Amniotic stem cell (primary cell): ENCODE results near the gene EXTL1.

Experiments used
- DNase-seq: peaks from one replicate; lab custom pipeline; 2025; lab: John Stamatoyannopoulos, UW

The EXTL1 gene

DNA sequence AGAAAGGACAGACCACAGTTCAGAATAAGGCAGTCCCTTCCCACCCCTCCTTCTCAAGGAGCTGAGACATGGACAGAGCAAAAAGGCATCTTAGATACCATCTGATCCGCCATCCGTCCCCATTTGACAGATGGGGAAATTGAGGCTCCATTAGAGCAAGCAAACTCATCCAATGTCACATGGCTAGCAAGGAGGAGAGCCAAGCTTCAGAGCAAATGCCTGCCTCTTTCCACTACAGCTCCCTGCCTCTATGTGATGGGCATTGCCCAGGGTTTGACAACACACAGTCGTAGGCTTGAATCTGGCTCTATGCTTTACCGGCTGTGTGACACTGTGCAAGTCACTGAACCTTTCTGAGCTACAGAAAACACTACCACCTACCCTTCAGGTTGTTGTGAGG, 20.4 kb downstream of the EXTL1 start:
- DNase-seq = no peak

- no peak for DNase-seq
These were observed 22.2 kb downstream of the EXTL1 start for GRCh38 chr1:26043765-26044164.

DNA sequence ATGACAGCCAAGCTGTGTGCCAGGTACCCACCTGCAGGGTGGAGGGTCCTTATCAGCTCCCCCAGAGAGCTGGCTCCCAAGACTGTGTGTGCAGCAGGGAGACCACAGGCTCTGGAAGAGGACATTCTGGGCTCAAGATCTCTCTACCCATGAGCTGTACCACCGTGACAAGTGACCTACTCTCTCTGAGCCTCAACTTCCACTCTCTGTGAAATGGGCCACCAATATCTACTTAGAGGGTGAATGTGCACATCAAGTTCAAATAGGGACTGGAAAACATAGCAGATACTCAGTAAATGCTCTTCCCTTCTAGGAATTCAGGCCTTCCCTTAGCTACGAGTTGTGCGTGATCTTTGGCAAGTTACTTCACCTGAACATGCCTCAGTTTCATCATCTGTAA, 22.8 kb downstream of the EXTL1 start:
- DNase-seq = no peak

GRCh38 chr1:26044971-26045721, 23.6 kb downstream of the EXTL1 start:
- DNase-seq = no peak

DNA sequence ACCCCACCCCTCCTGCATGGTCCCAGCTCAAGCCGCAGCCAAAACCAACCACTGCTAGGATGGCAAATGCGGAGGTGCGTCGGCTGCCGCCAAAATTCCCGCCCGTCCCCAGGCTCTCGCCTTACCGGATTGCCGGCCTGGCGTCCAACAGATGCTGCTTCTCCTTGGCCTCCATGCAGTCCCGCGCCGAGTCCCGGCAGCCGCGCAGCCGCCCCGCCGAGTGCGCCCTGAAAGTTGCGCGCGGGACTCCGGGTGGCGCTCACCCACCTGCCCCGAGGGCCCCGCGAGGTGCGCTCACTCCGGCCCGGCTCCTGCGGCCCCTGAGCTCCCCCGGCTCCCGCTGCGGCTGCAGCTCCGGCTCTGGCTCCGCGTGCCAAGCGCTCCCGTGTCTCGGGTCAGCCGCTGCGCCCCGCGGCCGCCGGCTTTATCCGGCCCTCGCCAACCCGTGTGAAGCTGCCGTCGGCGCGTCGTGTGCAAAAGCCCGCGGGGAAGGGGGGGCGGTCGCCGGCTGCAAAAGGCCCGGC, 24.2 kb downstream of the EXTL1 start, which contains the start of gene SLC30A2:
SLC30A2 (minus strand) TSS at position 397 of the 524 bp plus-strand sequence; CDS start at position 175, 222 bp downstream.
- DNase-seq = no peak

DNA sequence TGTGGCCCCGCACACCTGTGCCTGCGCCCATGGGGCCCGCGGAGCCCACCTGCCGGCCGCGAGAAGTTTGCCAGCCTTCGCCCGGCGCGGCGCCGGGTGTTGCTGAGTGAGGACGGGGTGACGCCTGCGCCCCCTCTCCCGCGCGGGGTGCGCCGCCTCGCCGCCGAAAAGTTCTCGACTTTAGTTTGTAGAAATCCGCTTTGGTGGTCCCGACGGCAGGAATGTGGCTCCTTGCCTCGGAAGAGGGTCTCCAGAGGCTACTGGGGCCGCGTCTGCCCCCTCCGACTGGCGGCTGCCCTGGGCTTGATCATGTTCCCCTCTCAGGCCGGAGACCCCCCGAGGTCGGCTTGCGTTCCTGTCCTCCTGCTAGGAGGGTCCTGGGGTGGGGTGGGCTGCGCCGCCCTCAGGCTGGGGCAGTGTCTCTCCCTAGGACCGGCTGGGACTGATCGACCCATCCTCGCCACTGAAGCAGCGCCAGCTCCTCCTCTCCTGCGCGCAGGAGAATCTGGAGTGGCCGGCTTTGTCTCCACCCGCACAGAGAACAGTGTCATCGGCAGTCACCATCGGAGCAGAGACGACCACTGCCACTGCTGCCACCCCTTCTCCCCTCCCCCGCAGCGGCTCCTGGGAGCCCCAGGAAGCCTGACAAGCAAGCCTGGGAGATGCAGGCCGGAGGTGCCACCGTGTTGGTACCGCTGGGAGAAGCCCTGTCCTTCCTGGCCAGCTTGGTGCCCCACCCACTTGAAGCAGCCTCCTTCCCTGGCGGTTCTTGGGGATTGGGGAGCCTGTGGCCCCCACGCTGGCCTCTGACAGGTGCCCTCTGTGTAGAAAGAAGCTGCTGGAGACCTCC, 24.9 kb downstream of the EXTL1 start:
- no peak for DNase-seq

GRCh38 chr1:26047278-26047874, 25.8 kb downstream of the EXTL1 start:
- no peak for DNase-seq

GRCh38 chr1:26049531-26050247, 28.1 kb downstream of the EXTL1 start:
- no peak for DNase-seq

DNA sequence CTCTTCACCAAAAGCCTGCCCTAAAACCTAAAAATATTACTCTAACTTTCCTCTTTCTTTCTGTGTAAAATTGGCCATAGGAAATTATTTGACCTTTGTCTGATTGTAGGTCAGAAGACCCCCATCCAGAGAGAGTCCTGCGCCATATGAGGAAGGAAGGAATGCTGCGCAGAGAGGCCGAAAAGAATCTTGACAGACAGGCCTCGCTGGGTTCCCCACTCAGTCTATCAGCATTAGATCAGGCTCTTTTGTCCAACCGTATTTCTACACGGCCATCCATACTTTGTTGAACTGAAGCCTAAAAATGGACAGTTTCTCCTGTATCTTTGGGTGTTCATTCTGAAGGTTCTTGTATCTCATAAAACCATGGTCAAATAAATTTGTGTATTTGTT, 28.7 kb downstream of the EXTL1 start:
- DNase-seq = no peak

GRCh38 chr1:26053718-26054560, 32.4 kb downstream of the EXTL1 start:
- no peak for DNase-seq

- DNase-seq = no peak
These were observed 33.5 kb downstream of the EXTL1 start for GRCh38 chr1:26055041-26055440.

- DNase-seq = no peak
These were observed 35.6 kb downstream of the EXTL1 start for GRCh38 chr1:26057189-26057588.

DNA sequence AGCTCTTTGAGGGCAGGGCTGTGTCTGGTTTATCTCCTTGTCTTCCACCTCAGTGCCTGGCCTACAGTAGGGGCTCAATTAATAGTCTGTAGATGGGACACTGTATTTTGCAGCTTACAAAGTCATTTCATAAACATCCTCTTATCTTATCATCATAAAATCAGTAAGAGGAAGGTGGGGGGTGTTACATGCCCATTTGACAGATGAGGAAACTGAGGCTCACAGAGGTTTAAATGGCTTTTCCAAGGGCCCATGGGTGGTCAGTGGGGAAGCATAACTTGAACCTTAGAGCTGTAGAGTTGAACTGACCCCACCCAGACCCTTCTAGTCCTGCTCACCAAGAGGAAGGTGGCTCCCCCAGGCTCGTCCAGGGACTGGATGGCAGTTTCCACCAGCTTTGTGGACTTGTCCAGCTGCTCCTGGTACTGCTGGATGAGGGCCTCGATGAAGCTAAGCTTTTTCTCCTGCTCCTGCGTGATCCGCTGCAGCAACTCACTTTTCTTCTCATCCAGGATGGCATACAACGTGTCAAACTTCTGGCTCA, 36.5 kb downstream of the EXTL1 start:
- DNase-seq = no peak

DNA sequence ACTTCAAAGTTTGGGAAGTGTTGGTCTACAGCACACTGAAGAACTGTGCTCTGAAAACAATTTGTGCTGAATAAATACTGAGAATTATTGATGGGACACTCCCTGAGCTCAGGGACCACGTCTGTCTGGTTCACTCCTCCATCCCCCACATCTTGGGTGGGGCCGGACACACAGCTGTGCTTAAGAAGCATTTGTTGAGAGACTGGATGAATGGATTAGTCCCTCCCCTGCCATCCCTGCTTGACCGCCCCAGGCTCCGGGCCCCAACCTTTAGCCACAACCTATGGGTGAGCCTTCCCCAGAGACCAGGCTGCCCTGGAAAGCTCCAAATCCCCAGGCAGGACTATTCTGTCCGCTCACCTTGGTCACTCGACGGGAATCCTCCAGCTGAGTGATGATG, 38.3 kb downstream of the EXTL1 start:
- DNase-seq = no peak

DNA sequence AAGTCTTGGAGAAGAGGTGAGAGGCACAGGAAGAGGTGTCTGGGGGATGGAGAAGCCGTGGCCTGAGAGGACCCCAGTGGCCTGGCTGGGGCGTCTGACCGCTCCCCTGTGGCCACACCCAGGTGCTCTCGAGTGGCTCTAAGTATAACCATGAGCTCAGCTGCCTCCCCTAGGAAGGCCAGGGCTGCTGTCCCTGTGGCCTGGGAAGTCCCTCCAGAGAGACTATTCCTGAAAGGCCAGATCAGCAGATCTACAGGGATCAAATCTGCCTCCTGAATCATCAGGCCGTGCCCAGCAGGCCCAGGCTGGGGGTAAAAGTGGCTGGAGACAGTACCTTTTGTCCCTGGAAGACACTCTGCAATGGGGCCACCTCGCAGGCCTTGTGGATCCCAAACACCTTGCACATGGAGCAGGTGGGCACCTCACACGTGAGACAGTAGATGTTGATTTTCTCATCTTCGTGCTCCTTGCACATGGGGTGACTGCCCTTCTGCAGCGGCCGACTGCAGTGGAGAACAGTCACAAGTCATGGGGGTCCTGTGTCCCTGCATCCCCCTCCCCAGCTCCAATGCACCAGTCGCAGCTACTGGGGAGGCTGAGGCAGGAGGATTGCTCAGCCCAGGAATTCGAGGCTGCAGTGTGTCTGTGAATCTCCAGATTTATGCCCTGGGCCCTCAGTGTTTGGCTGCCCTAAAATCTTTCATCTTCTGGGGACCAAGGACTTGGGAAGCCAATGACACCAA, 39.4 kb downstream of the EXTL1 start:
- DNase-seq = no peak

DNA sequence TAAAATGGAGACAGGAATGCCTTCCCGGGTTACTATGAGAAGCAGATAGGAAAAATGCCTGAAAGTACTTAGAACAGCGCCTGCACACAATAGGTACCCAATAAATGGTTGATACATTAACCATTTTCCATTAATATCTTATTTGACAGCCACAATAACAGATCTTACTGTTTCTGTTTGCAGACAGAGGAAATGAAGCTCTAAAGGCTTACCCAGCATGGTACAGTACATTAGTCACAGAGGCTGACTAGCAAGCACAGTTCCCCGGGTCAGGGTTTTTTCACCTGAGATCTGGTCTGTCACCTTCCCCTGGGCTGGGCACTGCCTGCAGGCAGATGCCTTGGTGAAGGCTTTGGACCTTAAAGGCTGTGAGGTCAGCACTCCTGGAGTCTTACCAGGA, 43.0 kb downstream of the EXTL1 start:
- no peak for DNase-seq

- DNase-seq = no peak
These were observed 44.6 kb downstream of the EXTL1 start for GRCh38 chr1:26066160-26066559.

DNA sequence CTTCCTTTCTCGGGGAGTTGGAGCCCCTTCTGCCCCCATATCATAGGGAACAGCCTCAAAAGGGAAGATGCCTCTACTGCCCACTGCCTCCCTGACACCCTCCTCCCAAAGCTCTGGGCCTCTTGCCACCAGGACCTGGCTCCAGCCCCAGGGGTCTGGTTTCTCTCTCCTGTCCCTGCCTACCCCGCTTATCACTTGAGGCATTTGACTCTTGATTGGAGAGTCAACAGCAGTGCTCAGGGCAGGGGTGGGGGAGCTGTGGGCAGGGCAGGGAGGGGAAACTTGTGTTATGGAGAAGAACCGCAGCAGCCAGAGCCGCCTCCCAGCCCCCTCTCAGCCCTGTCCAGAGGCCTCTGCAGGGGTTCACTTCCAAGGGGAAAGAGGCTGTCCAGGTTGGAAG, 45.3 kb downstream of the EXTL1 start:
- DNase-seq = no peak

- no peak for DNase-seq
These were observed 45.9 kb downstream of the EXTL1 start, which contains the start of gene TRIM63 for GRCh38 chr1:26067432-26067911. TRIM63 (minus strand) TSS chr1:26067630; CDS start chr1:26067494, 136 bp downstream.

GRCh38 chr1:26069941-26070295, 48.3 kb downstream of the EXTL1 start:
- DNase-seq = no peak
